Activated T-cell treated with anti-CD3 and anti-CD28 coated beads, Interleukin-2, amount 50 U/mL, for 48 hours (primary cell): Measurements from ENCODE around the gene MAP3K1.

Experiments used
- DNase-seq, 2 experiments: peaks; one replicate each; pipeline ENCODE4 v3.0.0-alpha.2; 2020

MAP3K1 gene

DNA sequence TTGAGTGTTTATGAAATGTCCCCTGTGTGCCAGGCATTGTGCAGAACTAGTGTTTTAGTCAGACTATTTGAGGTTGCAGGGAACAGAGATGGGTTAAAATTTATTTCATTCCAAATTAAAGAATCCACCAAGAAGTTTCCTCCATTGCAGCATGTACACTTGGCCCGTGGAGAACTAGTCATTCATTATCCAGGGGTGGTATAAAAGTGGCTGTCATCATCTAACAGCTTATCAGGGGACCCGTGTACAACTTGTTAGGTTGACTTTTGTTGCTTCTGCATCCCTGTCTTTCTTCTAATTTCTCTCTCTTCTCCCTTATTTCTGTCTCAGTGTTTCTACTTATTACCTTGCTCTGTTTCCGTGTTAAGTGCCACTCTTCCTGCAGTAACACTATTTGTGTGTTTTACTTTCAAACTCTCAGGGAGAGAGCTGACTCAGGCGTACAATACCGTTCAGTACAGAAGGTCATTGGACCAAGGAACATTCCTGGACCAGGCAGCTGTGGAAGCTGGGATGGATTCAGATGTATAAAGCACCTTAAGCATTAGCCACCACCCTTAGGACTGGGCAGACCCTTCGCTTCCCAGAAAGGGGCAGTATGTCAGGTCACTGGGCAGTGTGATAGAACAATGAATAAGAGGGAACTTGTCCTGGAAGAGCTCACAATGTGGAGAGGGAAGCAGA lies 36.1 kb downstream of the MAP3K1 start:
- no peak for DNase-seq

DNA sequence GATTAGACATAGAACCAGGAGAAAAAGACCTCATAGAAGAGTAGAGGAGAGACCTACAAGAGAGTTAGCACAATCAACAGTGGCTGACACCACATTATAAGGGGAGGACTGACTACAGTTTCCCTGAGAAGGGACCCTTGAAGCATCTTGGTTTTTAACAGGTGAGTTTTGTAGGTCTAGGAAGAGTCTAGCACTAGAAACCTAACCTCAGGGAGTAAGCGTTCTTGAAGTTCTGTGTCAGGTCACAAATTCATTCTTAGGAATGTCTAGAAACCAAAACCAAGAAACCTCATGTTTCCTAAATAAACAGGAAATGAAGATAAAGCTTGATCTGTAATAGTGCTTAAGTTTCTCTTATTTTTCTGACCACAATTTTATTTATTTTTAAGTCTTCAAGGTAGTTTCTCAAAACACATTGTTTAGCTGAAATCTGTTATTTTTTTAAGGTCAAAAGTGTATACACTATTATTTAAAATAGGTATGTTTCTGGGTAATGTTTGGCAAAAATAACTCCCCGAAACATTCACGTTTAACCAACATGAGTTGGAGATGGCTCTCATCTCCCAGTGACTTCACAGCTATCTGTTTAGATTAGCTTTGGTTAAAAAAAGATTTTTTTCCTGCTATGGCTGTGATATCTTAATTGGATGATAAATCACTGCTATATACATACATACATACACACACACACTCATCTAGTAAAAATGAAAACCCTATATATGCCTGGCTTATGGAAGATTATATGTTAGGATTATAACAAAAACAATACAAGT lies 37.1 kb downstream of the MAP3K1 start:
- no peak for DNase-seq

DNA sequence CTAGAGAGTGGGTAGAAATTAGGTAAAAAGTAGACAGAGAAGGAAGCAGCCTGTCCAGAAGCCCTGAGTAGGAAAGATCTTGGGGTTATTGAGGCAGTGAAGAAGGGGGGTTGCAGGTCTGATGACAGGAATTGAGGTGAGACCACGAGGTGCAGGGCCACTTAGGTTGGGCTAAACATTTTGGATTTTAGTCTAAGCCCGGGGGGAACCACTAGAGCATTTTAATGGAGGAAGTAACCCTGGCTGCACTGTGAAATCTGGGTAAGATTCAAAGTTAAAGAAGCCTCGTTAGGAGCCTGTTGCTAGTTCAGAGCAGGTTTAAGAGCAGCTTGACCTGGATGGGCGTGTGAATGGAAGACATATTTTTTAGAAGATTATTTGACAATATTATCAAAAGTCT lies 38.3 kb downstream of the MAP3K1 start:
- no peak for DNase-seq

DNA sequence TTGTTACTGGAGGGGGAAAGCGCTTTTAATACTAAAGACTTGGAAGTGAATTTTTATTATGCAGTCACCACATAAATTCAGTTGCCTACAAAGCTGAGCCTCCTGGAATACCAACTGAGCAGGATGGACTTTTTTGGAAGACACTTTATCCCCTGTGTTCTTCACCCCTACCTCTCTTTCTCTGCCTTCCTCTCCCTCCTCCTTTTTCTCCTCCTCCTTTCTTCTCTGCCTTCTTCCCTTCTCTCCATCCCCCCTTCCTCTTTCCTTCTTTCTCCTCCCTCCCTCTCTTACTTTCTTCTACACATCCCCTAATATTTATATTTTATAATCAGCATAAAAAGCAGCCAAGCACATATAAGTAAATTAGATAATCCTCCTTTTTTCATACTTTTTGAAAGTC lies 39.6 kb downstream of the MAP3K1 start:
- no peak for DNase-seq

DNA sequence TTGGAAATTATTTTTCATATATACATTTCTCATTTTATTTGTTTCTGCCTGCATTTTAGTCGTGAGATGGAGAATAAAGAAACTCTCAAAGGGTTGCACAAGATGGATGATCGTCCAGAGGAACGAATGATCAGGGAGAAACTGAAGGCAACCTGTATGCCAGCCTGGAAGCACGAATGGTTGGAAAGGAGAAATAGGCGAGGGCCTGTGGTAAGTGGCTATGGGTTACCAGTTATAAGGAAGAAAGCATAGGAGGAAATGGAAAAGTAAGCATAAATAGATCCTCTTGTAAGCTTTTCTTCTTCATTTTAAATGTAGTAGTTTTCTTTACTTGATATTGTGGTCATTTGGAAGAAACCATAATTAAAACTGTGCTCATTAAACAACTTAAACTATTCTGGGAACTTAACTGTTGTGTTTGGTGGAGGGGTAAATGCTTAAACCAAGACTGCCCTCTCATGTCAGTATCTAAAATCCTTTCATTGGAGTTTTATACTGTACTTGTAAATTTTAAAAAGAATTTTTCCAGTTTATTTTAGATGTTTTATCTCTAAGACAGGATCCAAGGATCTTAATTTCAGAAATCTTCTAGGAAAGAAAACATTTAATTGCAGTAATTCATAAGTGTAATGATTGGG lies 41.3 kb downstream of the MAP3K1 start:
- no peak for DNase-seq

DNA sequence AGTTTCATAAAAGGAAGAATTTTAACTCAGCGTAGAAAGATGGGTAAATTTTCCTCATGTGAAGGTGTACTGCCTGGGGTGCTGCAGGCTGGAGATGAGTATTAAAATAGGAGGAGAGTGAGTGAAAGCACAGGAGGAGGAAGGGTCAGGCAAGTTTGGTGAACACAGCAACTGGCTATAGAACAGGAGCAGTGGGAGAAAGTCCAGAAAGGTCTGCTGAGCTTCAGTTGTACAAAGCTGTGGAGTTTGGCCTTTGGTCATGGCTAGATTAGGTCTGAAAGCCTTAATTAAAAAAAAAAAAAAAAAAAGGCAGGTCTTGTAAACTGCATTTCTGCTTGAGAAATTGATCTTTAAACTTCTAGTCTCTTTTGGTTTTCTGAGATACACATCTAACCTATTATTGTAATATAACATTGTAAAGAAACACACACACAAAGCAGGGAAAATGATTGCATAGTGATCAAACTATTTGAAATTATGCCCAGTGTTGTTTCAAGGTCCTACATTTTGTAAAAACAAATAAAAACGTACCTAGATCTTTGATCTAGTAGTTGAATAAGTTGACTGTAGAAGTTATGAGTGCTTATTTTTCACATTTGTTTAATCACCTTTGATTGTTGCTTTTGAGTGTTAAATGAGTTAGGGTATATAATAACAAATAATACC lies 43.6 kb downstream of the MAP3K1 start:
- no peak for DNase-seq

DNA sequence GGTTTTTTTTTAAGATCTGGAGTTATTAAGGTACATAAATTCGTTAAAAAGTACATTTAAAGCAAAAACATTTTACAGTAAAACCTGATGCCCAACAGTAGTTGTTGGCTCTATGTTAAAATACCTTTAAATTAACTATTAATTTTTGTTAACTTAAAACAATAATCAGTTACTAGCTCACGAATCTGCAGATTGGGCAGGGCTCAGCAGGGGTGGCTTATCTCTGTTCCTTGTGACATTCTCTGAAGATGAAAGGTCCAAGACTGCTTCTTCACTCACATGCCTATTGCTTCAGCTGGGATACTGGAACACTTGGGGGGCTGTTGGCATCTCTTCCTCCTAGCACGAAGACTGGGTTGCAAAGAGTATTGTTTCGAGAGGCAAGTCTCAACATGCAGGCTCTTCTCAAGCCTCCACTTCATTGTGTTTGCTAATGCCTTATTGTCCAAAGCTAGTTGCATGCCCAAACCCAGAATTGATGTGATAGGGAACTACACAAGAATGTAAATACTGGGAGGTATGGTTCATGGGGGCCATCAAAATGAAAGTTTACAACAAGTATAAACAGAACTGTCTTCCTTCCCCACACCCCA lies 46.6 kb downstream of the MAP3K1 start:
- no peak for DNase-seq

DNA sequence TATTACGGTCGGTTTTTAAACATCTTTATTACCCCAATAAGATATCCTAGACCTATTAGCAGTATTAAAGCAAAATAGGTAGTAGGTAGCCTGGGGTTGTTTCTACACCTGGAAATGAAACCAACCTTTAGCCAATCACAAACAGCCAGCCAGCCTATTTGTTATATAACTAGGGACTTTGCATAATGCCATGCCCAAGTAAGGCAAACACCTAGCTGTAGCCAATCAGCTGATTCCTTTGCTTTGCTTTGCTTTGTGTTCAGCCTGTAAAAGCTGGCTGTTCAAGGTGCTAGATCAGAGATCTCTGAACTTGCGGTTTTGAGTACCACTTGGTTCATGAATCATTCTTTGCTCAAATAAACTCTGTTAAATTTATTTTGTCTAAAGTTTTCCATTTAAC lies 47.6 kb downstream of the MAP3K1 start:
- DNase-seq = no peak

DNA sequence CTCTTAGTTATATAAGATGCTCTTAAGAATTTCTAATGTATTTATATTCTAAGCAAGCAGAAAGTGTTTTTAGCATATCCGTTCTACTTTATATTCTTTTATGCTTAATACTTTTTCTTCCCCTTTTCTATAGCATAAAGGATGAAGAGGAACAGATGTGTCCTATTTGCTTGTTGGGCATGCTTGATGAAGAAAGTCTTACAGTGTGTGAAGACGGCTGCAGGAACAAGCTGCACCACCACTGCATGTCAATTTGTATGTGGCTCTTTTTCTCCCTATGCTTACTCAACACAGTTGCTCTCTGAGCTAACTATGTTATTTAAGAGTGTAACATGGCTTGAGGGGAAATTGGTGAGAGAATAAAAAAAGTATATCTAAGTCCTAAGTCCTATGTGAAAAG lies 56.4 kb downstream of the MAP3K1 start:
- DNase-seq = no peak

DNA sequence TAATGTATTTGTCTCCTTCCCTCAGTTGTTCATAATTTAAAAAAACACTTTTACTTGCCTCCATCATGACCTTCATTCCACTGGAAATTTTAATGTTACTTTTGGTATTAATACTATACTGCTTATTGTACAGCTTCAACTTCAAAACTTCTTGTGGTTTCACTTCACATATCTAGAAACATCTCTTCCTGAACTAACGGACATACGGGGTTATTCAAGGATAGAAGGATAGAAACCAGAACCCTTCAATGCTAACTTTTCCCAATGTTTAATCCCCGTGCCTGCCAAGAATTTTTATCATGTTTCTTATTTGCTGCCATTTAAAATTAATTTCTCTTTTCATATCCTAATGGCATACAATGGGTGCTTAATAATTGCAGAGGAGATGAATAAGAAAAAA lies 57.7 kb downstream of the MAP3K1 start:
- DNase-seq = no peak

DNA sequence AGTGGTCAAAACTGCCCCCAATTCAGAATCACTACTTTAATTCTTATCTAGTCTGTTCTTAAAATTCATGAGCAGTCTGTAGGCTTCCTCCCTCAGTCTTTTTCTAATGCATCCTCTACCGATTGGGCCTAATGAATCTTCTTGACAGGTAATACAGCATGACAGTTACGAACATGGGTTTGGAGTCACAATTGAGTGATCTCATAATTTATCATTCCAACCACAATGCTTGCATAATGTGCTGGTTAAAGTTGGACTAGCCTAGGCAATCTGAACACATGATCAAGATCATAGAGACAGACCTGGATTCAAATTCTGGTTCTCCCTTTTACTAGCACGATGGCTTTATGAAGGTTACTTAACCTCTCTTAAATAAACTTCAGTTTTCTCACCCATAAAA lies 61.0 kb downstream of the MAP3K1 start:
- DNase-seq = no peak

DNA sequence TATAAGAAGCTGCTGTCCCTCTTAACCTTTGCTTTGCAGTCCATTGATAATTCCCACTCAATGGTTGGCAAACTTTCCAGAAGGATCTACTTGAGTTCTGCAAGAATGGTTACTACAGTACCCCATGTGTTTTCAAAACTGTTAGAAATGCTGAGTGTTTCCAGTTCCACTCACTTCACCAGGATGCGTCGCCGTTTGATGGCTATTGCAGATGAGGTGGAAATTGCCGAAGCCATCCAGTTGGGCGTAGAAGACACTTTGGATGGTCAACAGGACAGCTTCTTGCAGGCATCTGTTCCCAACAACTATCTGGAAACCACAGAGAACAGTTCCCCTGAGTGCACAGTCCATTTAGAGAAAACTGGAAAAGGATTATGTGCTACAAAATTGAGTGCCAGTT lies 66.2 kb downstream of the MAP3K1 start:
- no peak for DNase-seq

DNA sequence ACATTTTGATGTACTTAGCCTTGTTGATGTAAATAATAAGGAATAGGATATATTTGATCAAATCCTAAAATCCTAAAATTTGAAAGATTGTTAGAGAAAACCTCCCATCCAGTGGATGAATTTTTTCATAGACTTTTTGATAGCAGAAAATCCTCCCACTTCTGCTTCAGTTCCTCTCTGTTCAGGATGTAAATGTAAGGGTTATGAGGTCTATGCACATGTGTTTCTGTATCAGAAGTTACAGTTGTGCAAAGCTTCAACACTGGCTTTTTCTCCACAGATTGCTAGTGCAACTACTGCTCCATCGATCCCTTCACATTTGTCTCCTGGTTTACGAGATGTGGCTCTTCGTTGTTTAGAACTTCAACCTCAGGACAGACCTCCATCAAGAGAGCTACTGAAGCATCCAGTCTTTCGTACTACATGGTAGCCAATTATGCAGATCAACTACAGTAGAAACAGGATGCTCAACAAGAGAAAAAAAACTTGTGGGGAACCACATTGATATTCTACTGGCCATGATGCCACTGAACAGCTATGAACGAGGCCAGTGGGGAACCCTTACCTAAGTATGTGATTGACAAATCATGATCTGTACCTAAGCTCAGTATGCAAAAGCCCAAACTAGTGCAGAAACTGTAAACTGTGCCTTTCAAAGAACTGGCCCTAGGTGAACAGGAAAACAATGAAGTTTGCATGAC lies 78.1 kb downstream of the MAP3K1 start:
- DNase-seq = no peak

DNA sequence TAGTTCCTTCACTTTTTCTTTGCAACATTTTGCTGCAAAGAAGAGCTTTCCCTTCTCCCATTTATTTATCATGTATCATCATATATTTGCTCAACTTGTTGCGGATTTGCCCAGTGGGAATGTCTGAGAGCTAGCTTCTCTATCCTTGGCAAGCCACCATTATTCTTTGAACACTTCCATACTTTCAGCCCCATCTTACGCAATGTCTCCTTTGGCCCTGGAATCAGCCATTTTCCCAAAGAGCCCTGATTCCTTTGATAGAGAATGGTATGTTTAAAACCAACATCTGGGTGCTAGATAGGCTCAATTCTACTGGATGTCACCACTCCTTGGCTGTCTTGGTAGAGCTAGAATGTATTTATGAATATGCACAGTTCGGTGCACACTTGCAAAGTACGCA lies 81.4 kb downstream of the MAP3K1 start:
- no peak for DNase-seq

DNA sequence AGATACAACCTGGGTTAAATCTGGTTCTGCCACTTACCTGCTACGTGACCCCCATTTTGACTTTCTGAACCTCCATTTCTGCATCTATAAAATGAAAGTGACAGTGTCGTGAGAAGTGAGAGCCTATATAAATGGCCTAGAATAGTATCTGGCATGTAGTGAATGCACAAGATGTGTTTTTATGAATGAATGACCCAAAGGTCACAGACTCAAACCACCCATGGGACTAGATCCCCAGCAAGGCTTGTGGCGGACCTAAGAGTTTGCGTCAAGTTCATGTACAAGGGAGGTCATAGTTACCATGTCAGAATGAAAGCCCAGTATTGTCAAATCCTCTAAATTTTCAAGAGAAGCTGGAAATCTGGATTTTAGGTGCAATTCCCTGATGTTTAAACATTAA lies 82.9 kb downstream of the MAP3K1 start:
- no peak for DNase-seq

DNA sequence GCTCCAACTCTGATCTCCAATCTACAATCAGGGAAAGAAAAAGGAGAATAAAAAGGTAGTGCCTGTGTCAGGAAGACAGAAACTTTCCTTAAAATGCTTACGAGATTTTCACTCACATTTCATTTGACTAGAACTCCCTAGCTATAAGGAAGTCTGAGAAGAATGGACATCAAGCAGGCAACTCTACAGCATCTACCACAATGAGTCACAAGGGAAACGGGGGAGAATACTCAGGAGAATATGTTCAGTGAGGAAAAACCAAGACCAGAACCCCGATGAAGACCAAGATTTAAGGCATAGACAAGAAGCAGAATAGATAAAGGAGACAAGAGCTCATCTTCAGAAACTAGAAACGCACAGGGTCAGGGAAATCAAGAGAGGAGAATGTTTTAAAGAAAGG lies 85.0 kb downstream of the MAP3K1 start:
- no peak for DNase-seq

DNA sequence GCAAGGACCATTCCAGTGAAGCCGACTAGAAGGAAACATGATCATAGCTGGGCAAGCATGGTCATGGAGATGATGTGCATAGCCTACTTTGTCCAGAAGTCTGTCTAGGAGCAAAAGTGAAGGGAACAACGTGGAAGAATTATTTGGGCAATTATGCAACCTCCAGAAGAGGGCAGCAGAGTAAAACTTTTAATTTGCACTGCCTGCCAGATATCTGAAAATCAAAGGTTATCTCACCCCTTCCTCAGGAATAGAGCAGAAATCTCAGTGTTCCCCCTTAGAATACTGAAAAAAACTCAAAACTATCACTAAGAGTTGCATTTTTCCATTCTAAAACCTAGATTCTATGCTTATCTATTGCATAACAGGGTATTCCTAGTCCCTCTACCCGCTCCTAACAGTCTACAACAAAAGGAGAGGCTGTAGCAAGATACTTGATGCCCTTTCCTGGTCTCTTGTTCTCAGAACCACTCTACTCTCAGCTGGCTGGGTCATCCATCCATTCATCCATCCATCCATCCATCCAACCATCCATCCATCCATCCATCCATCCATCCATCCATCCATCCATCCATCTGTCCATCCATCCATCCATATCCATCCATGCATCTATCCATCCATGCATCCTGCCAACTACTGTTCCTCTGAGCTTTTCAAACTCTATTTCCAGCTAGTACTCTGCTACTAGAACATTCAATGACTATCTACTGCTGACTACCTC lies 85.7 kb downstream of the MAP3K1 start:
- DNase-seq = peak; percentile 23 to 31

DNA sequence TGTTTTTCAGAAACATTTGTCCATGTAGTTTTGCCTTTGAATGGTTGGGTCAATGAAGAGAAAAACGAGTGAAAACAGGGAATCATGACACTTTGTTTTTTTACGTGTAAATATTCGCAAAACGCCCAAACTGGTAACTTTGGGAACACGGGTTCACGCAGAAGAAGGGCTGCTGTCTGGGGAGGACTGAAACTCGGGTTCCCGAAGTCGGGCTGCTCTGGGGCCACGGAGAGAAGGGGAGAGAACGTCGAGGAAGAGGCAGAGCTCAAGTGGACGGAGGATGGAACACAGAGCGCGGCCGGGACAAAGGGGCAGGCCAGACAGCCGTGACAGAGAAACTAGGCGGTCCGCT lies 93.6 kb downstream of the MAP3K1 start:
- DNase-seq = no peak

DNA sequence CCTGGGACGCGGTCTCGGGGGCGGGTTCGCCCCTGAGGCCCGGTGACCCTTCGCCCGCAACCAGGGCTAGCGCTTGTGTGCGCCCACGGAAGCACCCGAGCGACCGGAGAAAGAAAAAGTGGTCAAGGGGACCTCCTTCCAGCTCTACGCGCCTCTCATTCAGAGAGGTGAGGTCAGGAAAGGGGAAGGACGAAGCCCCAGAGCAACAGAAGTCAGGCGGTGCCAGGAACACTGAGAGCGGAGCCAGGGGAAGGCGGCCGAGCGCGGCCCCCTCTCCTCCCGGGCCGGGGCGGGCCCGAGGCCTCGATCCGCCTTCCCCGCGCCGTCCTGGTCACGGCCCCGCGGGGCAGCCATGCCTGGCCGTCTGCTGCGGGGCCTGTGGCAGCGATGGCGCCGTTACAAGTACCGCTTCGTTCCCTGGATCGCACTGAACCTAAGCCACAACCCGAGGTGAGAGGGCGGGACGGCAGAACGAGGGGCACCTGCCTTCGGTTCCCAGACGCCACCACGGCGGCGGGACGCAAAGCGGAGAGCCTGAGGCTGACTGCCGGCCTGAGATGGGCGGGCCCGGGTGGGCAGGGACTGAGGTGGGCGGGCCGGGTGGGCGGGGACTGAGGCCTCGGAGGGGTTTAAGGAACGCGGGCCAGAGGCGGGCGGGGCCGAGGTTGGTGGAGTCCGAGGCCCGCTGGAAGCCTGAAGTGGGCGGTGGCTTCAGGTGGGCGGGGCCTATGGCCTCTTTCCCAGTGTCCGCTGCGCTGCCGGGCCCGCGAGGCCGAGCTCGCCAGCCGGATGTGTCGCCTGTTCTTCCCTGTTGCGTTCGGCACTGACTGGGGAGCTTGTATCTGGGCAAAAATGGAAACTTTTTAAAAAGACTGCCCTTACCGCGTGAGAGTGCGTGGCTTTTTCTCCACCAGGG lies 94.2 kb downstream of the MAP3K1 start, which contains the start of gene SETD9:
Gene SETD9 (plus strand): TSS at position 303 of the 916 bp plus-strand sequence. CDS start 50 bp downstream, at position 353.
- peak; percentile 96 for DNase-seq

DNA sequence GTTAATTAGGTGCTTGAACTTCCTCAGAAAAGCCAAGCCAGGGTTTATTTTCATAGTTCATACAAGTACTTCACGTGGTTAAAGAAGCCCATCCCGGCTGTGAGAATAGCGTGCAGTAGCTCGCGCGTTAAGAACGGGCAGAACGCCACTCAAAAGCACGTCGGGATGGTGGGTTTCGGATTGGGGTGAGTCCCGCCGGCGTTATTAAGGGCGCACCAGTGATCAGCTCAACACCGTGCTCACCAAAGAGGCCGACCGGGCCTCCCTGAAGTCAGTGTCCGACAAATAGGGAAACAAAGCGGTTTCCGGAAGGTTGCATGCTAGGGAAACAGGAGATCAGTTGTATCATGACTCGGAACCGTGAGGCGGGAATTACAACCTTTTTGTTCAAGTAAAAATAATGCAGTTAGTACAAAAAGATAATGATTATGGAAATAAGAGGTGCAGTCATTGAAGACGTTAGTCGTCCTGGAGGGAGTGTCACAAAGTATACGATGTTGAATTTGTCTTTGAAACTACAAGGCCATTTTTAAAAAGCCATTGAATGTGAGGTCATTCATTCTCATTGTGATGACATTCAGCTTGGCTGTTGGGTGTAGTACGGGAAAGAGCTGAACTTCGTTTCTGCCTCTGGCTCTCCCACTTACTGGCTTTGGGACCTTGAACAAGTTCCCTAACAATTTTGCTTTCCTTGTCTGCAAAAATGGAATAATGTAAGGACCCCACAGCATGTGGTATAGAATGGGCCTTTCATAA lies 95.0 kb downstream of the MAP3K1 start:
- DNase-seq = no peak
